Measurements from ENCODE around the gene MXI1. TPM values are rescaled to one million over a fixed set of nuclear protein-coding genes. Genes with fewer than 3 reads are reported as not detected.

MXI1 gene
- total and polyA plus RNA-seq, 12 donors: 21.4 to 69.8 (median 38.6) TPM

- Histone ChIP-seq H3K36me3 (replicated peaks in 1 of 2) (peaks cover 0 to 67% of the 10 kb centered on the region in 2 donors), H3K4me1 (replicated peaks in 1 of 2) (peaks cover 10 to 56% of the 10 kb centered on the region in 2 donors)
- intact Hi-C loops (cut with DNase I): no loop called here
Observed at GRCh38 chr10:110300486-110300986, 93.1 kb downstream of the MXI1 start.

GRCh38 chr10:110303681-110304080 lies 96.3 kb downstream of the MXI1 start:
- intact Hi-C loops (cut with DNase I): no loop called here
- no peak for DNase-seq
- Histone ChIP-seq H3K27ac (peak overlapping the region in 1 of 5 donors; percentile 93), H3K27me3 (no peaks in the 10 kb centered on the region), H3K9me3 (replicated peaks in 1 of 3) (no peaks in the 10 kb centered on the region), H3K4me3 (peak overlapping the region in 3 of 4 donors; percentile 84 to 92 (median 85)), H3K36me3 (replicated peaks in 1 of 2) (peaks cover 0 to 37% of the 10 kb centered on the region in 2 donors), H3K4me1 (replicated peaks in 1 of 2) (peaks cover 10 to 59% of the 10 kb centered on the region in 2 donors)
- WGBS, 4 donors: 4 to 11% (median 10%) methylated on average over 4 of the region's 4 CpGs
- no peak for TF ChIP-seq POLR2A (IDR thresholded peaks at IDR 0.05)
- TF ChIP-seq, protein P1, sequence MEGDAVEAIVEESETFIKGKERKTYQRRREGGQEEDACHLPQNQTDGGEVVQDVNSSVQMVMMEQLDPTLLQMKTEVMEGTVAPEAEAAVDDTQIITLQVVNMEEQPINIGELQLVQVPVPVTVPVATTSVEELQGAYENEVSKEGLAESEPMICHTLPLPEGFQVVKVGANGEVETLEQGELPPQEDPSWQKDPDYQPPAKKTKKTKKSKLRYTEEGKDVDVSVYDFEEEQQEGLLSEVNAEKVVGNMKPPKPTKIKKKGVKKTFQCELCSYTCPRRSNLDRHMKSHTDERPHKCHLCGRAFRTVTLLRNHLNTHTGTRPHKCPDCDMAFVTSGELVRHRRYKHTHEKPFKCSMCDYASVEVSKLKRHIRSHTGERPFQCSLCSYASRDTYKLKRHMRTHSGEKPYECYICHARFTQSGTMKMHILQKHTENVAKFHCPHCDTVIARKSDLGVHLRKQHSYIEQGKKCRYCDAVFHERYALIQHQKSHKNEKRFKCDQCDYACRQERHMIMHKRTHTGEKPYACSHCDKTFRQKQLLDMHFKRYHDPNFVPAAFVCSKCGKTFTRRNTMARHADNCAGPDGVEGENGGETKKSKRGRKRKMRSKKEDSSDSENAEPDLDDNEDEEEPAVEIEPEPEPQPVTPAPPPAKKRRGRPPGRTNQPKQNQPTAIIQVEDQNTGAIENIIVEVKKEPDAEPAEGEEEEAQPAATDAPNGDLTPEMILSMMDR (IDR thresholded peaks at IDR 0.05): no peak

More at GRCh38 chr10:110300486-110300986, 93.1 kb downstream of the MXI1 start:
- TF ChIP-seq, protein P1 (IDR thresholded peaks at IDR 0.05): no peak
- no peak for TF ChIP-seq POLR2A (IDR thresholded peaks at IDR 0.05)
- H3K4me3 ChIP-seq: no peak overlapping the region
- no peak for DNase-seq
- no peaks in the 10 kb centered on the region for H3K9me3 ChIP-seq (replicated peaks in 1 of 3)
- 69 to 79% (median 73%) methylated on average over 5 of the region's 5 CpGs for WGBS, 4 donors
- no peak overlapping the region for H3K27ac ChIP-seq
- no peaks in the 10 kb centered on the region for H3K27me3 ChIP-seq

DNA sequence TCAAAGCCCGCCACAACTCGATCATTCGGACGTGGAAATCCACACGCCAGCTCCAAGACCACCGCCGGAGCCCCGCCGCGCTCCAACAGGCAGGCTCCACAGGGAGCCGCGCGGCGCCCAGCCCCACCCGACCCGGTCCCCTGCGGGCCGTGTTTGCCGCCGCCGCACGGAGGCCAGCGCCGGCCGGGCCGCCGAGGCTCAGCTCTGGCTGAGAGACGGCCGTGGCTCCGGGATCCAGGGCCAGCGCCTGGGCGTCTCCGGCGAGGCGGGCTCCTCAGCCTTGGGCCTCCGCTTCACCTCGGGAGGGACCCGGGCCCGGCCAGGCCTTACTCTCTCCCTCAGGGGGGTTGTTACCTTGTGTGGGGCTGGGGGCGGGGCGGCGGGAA lies 97.0 kb downstream of the MXI1 start:
- DNase-seq: peak in 2 of 7 donors; percentile 41 to 62
- WGBS, 4 donors: 0 to 1% (median 0%) methylated on average over 1 to 42 of the region's 42 CpGs
- TF ChIP-seq, protein P1 (IDR thresholded peaks at IDR 0.05): peak in 1 of 6 experiments; percentile 18
- no peak for TF ChIP-seq POLR2A (IDR thresholded peaks at IDR 0.05)
- no peaks in the 10 kb centered on the region for H3K9me3 ChIP-seq (replicated peaks in 1 of 3)
- H3K27me3 ChIP-seq: no peaks in the 10 kb centered on the region
- H3K4me1 ChIP-seq (replicated peaks in 1 of 2): peaks cover 10 to 54% of the 10 kb centered on the region in 2 donors
- intact Hi-C loops (cut with DNase I): no loop called here
- H3K36me3 ChIP-seq (replicated peaks in 1 of 2): peaks cover 0 to 30% of the 10 kb centered on the region in 2 donors
- peak overlapping the region; percentile 89 to 95 (median 93) for H3K27ac ChIP-seq
- peak overlapping the region; percentile 56 to 92 (median 84) for H3K4me3 ChIP-seq

DNA sequence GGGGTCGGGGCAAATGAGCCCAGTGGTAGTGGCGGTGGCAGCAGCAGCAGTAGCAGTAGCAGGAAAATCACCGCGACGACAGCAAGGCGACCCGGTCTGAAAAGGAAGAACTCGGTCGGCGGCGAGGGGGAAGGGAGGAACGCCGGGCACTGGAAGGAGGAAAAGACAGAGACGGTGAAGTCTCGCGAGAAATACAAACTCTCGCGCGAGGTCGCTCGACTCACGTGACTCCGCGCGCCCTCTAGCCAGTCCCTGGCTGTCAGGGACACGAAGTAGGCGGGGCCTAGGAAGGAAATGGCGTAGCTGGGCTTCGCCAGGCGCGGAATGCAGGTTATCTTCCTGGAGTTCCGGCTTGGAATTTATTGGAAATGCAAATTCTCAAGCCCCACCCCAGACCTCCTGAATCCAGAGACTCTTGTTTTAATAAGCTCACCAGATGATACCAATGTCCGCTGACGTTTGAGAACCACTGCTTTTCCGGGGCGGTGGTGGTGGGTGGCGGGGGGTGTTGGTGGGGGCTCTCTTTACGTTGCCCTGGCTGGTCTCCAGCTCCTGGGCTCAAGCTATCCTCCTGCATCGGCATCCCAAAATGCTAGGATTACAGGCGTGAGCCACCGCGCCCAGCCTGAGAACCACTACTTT lies 97.5 kb downstream of the MXI1 start, which contains the start of gene SMNDC1:
TSS of gene SMNDC1 (minus strand) at position 141 of the 642 bp plus-strand sequence. CDS start 1,333 bp downstream, outside the sequence.
- 0% methylated on average over 37 to 42 of the region's 42 CpGs for WGBS, 4 donors

More for the DNA sequence above, 97.5 kb downstream of the MXI1 start, which contains the start of gene SMNDC1:
- intact Hi-C loops (cut with DNase I): no loop called here
- H3K36me3 ChIP-seq (replicated peaks in 1 of 2): peaks cover 0 to 24% of the 10 kb centered on the region in 2 donors
- H3K27ac ChIP-seq: peak within 1 kb of the TSS; percentile 89 to 95 (median 93)
- no peaks in the 10 kb centered on the region for H3K27me3 ChIP-seq
- H3K4me3 ChIP-seq: peak within 1 kb of the TSS; percentile 56 to 92 (median 84)
- no peaks in the 10 kb centered on the region for H3K9me3 ChIP-seq (replicated peaks in 1 of 3)
- peaks cover 10 to 48% of the 10 kb centered on the region in 2 donors for H3K4me1 ChIP-seq (replicated peaks in 1 of 2)
- TF ChIP-seq, protein P1 (IDR thresholded peaks at IDR 0.05): no peak
- peak; percentile 48 to 82 for TF ChIP-seq POLR2A (IDR thresholded peaks at IDR 0.05)
- peak; percentile 98 to 100 (median 99) for DNase-seq
